ENCODE data around the gene YLPM1.

DNA sequence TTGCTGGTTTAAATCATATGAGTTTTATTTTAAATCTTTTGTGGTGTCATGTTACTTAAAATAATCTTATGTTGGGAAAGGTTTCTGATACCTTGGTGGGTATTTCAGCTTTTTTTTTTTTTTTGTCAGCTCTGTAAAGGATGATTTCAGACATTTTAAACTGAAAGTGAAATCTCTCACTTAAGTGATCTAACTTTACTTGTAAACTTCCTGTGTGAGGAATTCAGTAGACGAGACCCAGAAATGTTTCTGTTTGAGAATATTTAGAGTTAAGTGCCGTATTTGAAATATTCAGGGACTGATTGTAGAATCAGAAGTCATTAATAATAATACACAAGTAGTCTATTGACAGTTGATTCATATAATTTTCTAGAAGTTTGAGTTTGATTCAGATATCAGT, 75.0 kb downstream of the YLPM1 start:
- TF ChIP-seq, protein P1, sequence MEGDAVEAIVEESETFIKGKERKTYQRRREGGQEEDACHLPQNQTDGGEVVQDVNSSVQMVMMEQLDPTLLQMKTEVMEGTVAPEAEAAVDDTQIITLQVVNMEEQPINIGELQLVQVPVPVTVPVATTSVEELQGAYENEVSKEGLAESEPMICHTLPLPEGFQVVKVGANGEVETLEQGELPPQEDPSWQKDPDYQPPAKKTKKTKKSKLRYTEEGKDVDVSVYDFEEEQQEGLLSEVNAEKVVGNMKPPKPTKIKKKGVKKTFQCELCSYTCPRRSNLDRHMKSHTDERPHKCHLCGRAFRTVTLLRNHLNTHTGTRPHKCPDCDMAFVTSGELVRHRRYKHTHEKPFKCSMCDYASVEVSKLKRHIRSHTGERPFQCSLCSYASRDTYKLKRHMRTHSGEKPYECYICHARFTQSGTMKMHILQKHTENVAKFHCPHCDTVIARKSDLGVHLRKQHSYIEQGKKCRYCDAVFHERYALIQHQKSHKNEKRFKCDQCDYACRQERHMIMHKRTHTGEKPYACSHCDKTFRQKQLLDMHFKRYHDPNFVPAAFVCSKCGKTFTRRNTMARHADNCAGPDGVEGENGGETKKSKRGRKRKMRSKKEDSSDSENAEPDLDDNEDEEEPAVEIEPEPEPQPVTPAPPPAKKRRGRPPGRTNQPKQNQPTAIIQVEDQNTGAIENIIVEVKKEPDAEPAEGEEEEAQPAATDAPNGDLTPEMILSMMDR (IDR thresholded peaks at IDR 0.05; ENCODE audit: insufficient read depth, low read depth, low read length): no peak
- TF ChIP-seq EZH2 (IDR thresholded peaks at IDR 0.05; ENCODE audit: insufficient read depth, low read length): no peak
